SU-DHL-6 (cell line): ENCODE results near the gene SMIM23.

Experiments used
- H2AFZ ChIP-seq: fragments of 200-600 bp; sonication (generic); 2 replicates; pipeline ENCODE4 v1.6.1; 2014; ENCODE audit warnings: low read depth, mild to moderate bottlenecking, moderate library complexity, mixed read lengths, antibody characterized with exemption, low read length; ENCODE audit not compliant: severe bottlenecking
- H3F3A ChIP-seq: fragments of 200-600 bp; shearing (Covaris generic); 2 replicates; pipeline ENCODE4 v1.6.0; 2016; ENCODE audit warnings: antibody characterized with exemption, mild to moderate bottlenecking; ENCODE audit not compliant: insufficient read depth
- H3K27ac ChIP-seq: fragments of 200-600 bp; sonication (generic); 2 replicates; pipeline ENCODE4 v1.5.1; 2016; ENCODE audit warnings: low read depth, mild to moderate bottlenecking, low read length, moderate library complexity, mixed read lengths
- H3K27me3 ChIP-seq: fragments of 200-600 bp; sonication (generic), shearing (Covaris generic); 2 replicates; pipeline ENCODE4 v1.6.0; 2014; ENCODE audit warnings: mild to moderate bottlenecking, low read length
- H3K36me3 ChIP-seq: fragments of 200-600 bp; sonication (generic); 2 replicates; pipeline ENCODE4 v1.6.1; 2014; ENCODE audit warnings: mild to moderate bottlenecking, low read length, mixed read lengths
- H3K4me2 ChIP-seq: fragments of 300-600, 200-600 bp; shearing (Covaris generic), sonication (generic); 2 replicates; pipeline ENCODE4 v1.6.0; 2014; ENCODE audit warnings: low read length, low read depth, mild to moderate bottlenecking; ENCODE audit not compliant: poor library complexity, severe bottlenecking
- H3K4me3 ChIP-seq: fragments of 200-600 bp; sonication (generic); 2 replicates; pipeline ENCODE4 v1.5.1; 2014; ENCODE audit warnings: antibody characterized with exemption, low read length, mild to moderate bottlenecking, mixed read lengths; ENCODE audit not compliant: insufficient read depth, poor library complexity, severe bottlenecking
- H3K79me2 ChIP-seq: fragments of 200-600 bp; sonication (generic); 2 replicates; pipeline ENCODE4 v1.6.1; 2014; ENCODE audit warnings: mild to moderate bottlenecking, low read length, moderate library complexity; ENCODE audit not compliant: insufficient read depth
- H3K9ac ChIP-seq: fragments of 200-600 bp; sonication (generic); 2 replicates; pipeline ENCODE4 v1.7.0; 2014; ENCODE audit warnings: mild to moderate bottlenecking, low read length
- H3K9me2 ChIP-seq: fragments of 200-600 bp; sonication (generic); replicated peaks from 2 replicates; pipeline ENCODE4 v1.6.1; 2014; ENCODE audit warnings: low read length; ENCODE audit not compliant: insufficient read depth
- H3K9me3 ChIP-seq: fragments of 200-600 bp; sonication (generic); 2 replicates; pipeline ENCODE4 v1.6.1; 2014; ENCODE audit warnings: low read length, mixed read lengths; ENCODE audit not compliant: insufficient read depth
- H4K20me1 ChIP-seq: fragments of 200-600 bp; sonication (generic); 2 replicates; pipeline ENCODE4 v1.6.1; 2014; ENCODE audit warnings: low read depth, mild to moderate bottlenecking, antibody characterized with exemption, low read length, moderate library complexity, mixed read lengths
- EZH2phosphoT487 ChIP-seq: fragments of 200-600 bp; sonication (generic), shearing (Covaris generic); conservative IDR thresholded peaks from 2 replicates; pipeline ENCODE4 v1.6.1; 2018; ENCODE audit warnings: mild to moderate bottlenecking, antibody characterized with exemption, low read length, moderate library complexity, mixed read lengths
- TF ChIP-seq, protein P1 (sequence below): fragments of 200-600 bp; sonication (generic); IDR thresholded peaks from one replicate; pipeline ENCODE4 v1.5.1; 2017; ENCODE audit warnings: antibody characterized with exemption, mild to moderate bottlenecking, low read length, moderate library complexity; ENCODE audit not compliant: insufficient read depth, poor library complexity, severe bottlenecking

Gene SMIM23

DNA sequence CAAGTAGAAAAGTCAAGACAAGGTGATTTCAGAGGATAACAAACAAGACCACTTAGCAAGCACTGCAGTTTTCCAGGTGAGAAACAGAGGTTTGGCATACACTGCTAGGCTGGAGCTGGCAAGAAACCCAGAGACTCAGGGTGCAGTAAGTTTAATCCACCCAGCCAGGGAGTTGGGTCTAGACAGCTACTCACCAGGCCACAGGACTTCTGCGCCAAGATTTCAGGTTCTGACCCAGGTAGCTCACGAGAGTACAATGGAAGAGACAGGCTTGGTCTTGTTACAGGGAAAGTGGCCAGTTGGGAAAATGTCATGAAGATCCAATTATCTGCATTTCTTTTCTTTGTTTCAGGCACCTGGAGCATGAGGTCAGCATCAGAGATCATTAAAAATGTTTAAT lies 9.8 kb downstream of the SMIM23 start:
- H3K4me2 ChIP-seq = no peak overlapping the region
- H3F3A ChIP-seq = no peaks in the 10 kb centered on the region
- no peaks in the 10 kb centered on the region for H3K79me2 ChIP-seq
- no peak overlapping the region for H3K9ac ChIP-seq
- TF ChIP-seq EZH2phosphoT487 = no peak
- TF ChIP-seq, protein P1, sequence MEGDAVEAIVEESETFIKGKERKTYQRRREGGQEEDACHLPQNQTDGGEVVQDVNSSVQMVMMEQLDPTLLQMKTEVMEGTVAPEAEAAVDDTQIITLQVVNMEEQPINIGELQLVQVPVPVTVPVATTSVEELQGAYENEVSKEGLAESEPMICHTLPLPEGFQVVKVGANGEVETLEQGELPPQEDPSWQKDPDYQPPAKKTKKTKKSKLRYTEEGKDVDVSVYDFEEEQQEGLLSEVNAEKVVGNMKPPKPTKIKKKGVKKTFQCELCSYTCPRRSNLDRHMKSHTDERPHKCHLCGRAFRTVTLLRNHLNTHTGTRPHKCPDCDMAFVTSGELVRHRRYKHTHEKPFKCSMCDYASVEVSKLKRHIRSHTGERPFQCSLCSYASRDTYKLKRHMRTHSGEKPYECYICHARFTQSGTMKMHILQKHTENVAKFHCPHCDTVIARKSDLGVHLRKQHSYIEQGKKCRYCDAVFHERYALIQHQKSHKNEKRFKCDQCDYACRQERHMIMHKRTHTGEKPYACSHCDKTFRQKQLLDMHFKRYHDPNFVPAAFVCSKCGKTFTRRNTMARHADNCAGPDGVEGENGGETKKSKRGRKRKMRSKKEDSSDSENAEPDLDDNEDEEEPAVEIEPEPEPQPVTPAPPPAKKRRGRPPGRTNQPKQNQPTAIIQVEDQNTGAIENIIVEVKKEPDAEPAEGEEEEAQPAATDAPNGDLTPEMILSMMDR = no peak
- no peaks in the 10 kb centered on the region for H3K27me3 ChIP-seq
- H2AFZ ChIP-seq = no peak overlapping the region
- no peak overlapping the region for H3K27ac ChIP-seq
- no peaks in the 10 kb centered on the region for H3K9me2 ChIP-seq
- H3K36me3 ChIP-seq = no peaks in the 10 kb centered on the region
- no peaks in the 10 kb centered on the region for H4K20me1 ChIP-seq
- no peak overlapping the region for H3K4me3 ChIP-seq
- H3K9me3 ChIP-seq = no peaks in the 10 kb centered on the region

GRCh38 chr5:171796436-171796835 lies 10.8 kb downstream of the SMIM23 start:
- H2AFZ ChIP-seq = no peak overlapping the region
- no peaks in the 10 kb centered on the region for H3K79me2 ChIP-seq
- H3K4me3 ChIP-seq = no peak overlapping the region
- no peaks in the 10 kb centered on the region for H3K27me3 ChIP-seq
- no peak overlapping the region for H3K4me2 ChIP-seq
- H3K9me3 ChIP-seq = no peaks in the 10 kb centered on the region
- H4K20me1 ChIP-seq = no peaks in the 10 kb centered on the region
- H3K9me2 ChIP-seq = no peaks in the 10 kb centered on the region
- TF ChIP-seq, protein P1 = no peak
- TF ChIP-seq EZH2phosphoT487 = no peak
- no peaks in the 10 kb centered on the region for H3K36me3 ChIP-seq
- no peak overlapping the region for H3K9ac ChIP-seq
- H3F3A ChIP-seq = no peaks in the 10 kb centered on the region
- no peak overlapping the region for H3K27ac ChIP-seq

GRCh38 chr5:171797543-171797942 lies 11.9 kb downstream of the SMIM23 start:
- Histone ChIP-seq H4K20me1 (no peaks in the 10 kb centered on the region), H3K9me3 (no peaks in the 10 kb centered on the region), H3K36me3 (no peaks in the 10 kb centered on the region), H3F3A (no peaks in the 10 kb centered on the region), H3K4me2 (no peak overlapping the region), H3K9ac (no peak overlapping the region), H3K4me3 (no peak overlapping the region), H2AFZ (no peak overlapping the region), H3K27me3 (no peaks in the 10 kb centered on the region), H3K9me2 (no peaks in the 10 kb centered on the region), H3K79me2 (no peaks in the 10 kb centered on the region), H3K27ac (no peak overlapping the region)
- TF ChIP-seq, protein P1 = no peak
- TF ChIP-seq EZH2phosphoT487 = no peak
